Loucy (cell line): Measurements from ENCODE around the gene CALML3.
"Not testable (repeated sequence)": the region's sequence is repeated elsewhere in the genome, so short reads cannot be mapped to it uniquely, and the experiment has no call there.

ENCODE experiments used
- H2AFZ ChIP-seq: fragments of 200-600 bp; sonication (generic); 2 replicates; pipeline ENCODE4 v1.6.0; 2016; ENCODE audit warnings: antibody characterized with exemption, mild to moderate bottlenecking, low read length, moderate library complexity
- H3F3A ChIP-seq: fragments of 200-600 bp; 2 replicates; pipeline ENCODE4 v1.6.0; 2016; ENCODE audit warnings: antibody characterized with exemption, low read depth, mild to moderate bottlenecking
- H3K27me3 ChIP-seq: fragments of 200-600 bp; sonication (generic); 2 replicates; pipeline ENCODE4 v1.6.1; 2014; ENCODE audit warnings: low read length, mild to moderate bottlenecking; ENCODE audit not compliant: insufficient read depth, poor library complexity, severe bottlenecking
- H3K36me3 ChIP-seq: fragments of 200-600 bp; sonication (generic); 2 replicates; pipeline ENCODE4 v1.6.1; 2016; ENCODE audit warnings: low read length; ENCODE audit not compliant: insufficient read depth
- H3K4me1 ChIP-seq: fragments of 200-600 bp; sonication (generic); 2 replicates; pipeline ENCODE4 v1.5.1; 2014; ENCODE audit warnings: low read length, mild to moderate bottlenecking; ENCODE audit not compliant: insufficient read depth, poor library complexity, severe bottlenecking
- H3K4me2 ChIP-seq: fragments of 200-600 bp; sonication (generic); 2 replicates; pipeline ENCODE4 v1.6.0; 2014; ENCODE audit warnings: antibody characterized with exemption, low read length, low read depth, mild to moderate bottlenecking; ENCODE audit not compliant: poor library complexity, severe bottlenecking
- H3K4me3 ChIP-seq: fragments of 200-600 bp; sonication (generic); 2 replicates; pipeline ENCODE4 v1.5.1; 2014; ENCODE audit warnings: low read length, mild to moderate bottlenecking, mixed read lengths; ENCODE audit not compliant: poor library complexity, severe bottlenecking
- H3K79me2 ChIP-seq: fragments of 200-600 bp; sonication (generic); 2 replicates; pipeline ENCODE4 v1.6.1; 2014; ENCODE audit warnings: low read length; ENCODE audit not compliant: insufficient read depth
- H3K9ac ChIP-seq: fragments of 200-600 bp; sonication (generic); 2 replicates; pipeline ENCODE4 v1.6.0; 2014; ENCODE audit warnings: mild to moderate bottlenecking, low read depth, low read length, moderate library complexity; ENCODE audit not compliant: poor library complexity, severe bottlenecking
- H3K9me2 ChIP-seq: fragments of 200-600 bp; sonication (generic); replicated peaks from 2 replicates; pipeline ENCODE4 v1.6.1; 2016; ENCODE audit warnings: low read depth, low read length, mixed read lengths
- H3K9me3 ChIP-seq: fragments of 200-600 bp; sonication (generic); 2 replicates; pipeline ENCODE4 v1.6.1; 2014; ENCODE audit warnings: mild to moderate bottlenecking, antibody characterized with exemption, low read length, low read depth; ENCODE audit not compliant: insufficient read depth
- H4K20me1 ChIP-seq: fragments of 200-600 bp; sonication (generic); 2 replicates; pipeline ENCODE4 v1.6.0; 2014; ENCODE audit warnings: antibody characterized with exemption, low read length, mild to moderate bottlenecking; ENCODE audit not compliant: insufficient read depth, poor library complexity, severe bottlenecking
- EZH2phosphoT487 ChIP-seq: fragments of 200-600 bp; IDR thresholded peaks from 2 replicates; pipeline ENCODE4 v1.6.1; 2018; ENCODE audit warnings: antibody characterized with exemption, mild to moderate bottlenecking, moderate library complexity, borderline replicate concordance
- TF ChIP-seq, protein P1 (sequence below): fragments of 200-600 bp; sonication (generic); conservative IDR thresholded peaks from 2 replicates; pipeline ENCODE4 v1.5.1; 2014; ENCODE audit warnings: mild to moderate bottlenecking, antibody characterized with exemption, low read length

The CALML3 gene

DNA sequence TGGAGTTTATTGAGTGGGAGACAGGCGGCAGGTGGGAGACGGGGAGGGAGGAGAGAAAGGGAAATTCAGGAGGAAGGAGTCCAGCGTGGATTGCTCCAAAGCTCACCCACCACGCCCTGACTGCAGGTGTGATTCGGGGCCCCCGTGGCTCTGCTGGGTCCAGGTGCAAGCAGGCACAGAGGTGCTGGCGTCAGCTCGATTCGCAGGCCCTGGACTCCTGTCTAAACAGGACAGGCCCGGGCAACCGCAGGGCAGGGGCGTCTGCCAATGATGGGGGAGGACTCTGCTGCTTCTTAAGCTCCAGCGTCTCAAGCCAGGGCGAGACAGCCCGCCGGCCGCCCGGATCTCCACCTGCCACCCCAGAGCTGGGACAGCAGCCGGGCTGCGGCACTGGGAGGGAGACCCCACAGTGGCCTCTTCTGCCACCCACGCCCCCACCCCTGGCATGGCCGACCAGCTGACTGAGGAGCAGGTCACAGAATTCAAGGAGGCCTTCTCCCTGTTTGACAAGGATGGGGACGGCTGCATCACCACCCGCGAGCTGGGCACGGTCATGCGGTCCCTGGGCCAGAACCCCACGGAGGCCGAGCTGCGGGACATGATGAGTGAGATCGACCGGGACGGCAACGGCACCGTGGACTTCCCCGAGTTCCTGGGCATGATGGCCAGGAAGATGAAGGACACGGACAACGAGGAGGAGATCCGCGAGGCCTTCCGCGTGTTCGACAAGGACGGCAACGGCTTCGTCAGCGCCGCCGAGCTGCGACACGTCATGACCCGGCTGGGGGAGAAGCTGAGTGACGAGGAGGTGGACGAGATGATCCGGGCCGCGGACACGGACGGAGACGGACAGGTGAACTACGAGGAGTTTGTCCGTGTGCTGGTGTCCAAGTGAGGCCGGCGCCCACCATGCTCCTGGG is at the start of gene CALML3:
TSS of gene CALML3 (plus strand) at position 321 of the 920 bp plus-strand sequence. CDS start at position 446, 125 bp downstream.
- Histone ChIP-seq H3K4me2 (no peak within 1 kb of the TSS), H2AFZ (no peak within 1 kb of the TSS)
- no peak for TF ChIP-seq EZH2phosphoT487
- TF ChIP-seq, protein P1, sequence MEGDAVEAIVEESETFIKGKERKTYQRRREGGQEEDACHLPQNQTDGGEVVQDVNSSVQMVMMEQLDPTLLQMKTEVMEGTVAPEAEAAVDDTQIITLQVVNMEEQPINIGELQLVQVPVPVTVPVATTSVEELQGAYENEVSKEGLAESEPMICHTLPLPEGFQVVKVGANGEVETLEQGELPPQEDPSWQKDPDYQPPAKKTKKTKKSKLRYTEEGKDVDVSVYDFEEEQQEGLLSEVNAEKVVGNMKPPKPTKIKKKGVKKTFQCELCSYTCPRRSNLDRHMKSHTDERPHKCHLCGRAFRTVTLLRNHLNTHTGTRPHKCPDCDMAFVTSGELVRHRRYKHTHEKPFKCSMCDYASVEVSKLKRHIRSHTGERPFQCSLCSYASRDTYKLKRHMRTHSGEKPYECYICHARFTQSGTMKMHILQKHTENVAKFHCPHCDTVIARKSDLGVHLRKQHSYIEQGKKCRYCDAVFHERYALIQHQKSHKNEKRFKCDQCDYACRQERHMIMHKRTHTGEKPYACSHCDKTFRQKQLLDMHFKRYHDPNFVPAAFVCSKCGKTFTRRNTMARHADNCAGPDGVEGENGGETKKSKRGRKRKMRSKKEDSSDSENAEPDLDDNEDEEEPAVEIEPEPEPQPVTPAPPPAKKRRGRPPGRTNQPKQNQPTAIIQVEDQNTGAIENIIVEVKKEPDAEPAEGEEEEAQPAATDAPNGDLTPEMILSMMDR, result no peak

DNA sequence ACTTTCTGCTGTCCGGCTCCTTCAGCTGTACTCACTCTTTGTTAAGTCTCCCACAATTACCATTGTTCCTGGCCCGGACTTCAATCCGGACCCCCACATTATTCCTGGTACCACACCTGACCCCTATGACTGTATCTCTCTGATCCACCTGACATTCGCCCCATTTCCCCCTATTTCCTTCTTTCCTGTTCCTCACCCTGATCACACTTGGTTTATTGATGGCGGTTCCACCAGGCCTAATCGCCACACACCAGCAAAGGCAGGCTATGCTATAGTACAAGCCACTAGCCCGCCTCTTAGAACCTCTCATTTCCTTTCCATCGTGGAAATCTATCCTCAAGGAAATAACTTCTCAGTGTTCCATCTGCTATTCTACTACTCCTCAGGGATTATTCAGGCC is 49.7 kb upstream of the CALML3 start:
- not testable (repeated sequence) for H3K9me2 ChIP-seq, H4K20me1 ChIP-seq, H3K4me2 ChIP-seq, H3K36me3 ChIP-seq, H3K79me2 ChIP-seq, H3K9me3 ChIP-seq, H3K4me3 ChIP-seq, H3K4me1 ChIP-seq, H2AFZ ChIP-seq, H3F3A ChIP-seq, H3K9ac ChIP-seq, H3K27me3 ChIP-seq

More for the DNA sequence above, at the start of gene CALML3:
- H3F3A ChIP-seq, result no peaks in the 10 kb centered on the region
- H4K20me1 ChIP-seq, result no peaks in the 10 kb centered on the region
- no peaks in the 10 kb centered on the region for H3K9me3 ChIP-seq
- H3K27me3 ChIP-seq, result no peaks in the 10 kb centered on the region
- no peak within 1 kb of the TSS for H3K9ac ChIP-seq
- no peaks in the 10 kb centered on the region for H3K4me1 ChIP-seq
- H3K36me3 ChIP-seq, result no peaks in the 10 kb centered on the region
- no peak within 1 kb of the TSS for H3K4me3 ChIP-seq
- H3K9me2 ChIP-seq, result no peaks in the 10 kb centered on the region
- H3K79me2 ChIP-seq, result no peaks in the 10 kb centered on the region

DNA sequence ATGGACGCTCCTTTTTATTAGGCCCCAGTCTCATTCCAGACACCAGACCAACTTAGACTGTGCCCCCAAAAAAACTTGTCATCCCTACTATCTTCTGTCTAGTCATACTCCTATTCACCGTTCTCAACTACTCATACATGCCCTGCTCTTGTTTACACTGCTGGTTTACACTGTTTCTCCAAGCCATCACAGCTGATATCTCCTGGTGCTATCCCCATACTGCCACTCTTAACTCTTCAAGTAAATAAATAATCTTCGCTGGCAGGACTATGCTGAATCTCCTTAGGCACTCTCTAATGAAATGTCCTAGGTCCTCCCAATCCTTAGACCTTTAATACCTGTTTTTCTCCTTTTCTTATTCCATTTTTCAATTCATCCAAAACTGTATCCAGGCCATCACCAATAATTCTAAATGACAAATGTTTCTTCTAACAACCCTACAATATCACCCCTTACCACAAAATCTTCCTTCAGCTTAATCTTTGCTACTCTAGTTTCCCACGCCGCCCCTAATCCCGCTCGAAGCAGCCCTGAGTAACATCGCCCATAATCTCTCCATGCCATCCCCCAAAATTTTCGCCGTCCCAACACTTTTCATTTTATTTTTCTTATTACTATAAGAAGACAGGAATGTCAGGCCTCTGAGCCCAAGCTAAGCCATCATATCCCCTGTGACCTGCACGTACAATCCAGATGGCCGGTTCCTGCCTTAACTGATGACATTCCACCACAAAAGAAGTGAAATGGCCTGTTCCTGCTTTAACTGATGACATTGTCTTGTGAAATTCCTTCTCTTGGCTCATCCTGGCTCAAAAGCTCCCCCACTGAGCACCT is 48.6 kb upstream of the CALML3 start:
- H3K9ac ChIP-seq, H3K4me1 ChIP-seq, H3K4me3 ChIP-seq, H2AFZ ChIP-seq, H3K4me2 ChIP-seq, H3K27me3 ChIP-seq, H3K36me3 ChIP-seq, H3F3A ChIP-seq, H3K9me2 ChIP-seq, H3K9me3 ChIP-seq, H4K20me1 ChIP-seq, H3K79me2 ChIP-seq: not testable (repeated sequence)

DNA sequence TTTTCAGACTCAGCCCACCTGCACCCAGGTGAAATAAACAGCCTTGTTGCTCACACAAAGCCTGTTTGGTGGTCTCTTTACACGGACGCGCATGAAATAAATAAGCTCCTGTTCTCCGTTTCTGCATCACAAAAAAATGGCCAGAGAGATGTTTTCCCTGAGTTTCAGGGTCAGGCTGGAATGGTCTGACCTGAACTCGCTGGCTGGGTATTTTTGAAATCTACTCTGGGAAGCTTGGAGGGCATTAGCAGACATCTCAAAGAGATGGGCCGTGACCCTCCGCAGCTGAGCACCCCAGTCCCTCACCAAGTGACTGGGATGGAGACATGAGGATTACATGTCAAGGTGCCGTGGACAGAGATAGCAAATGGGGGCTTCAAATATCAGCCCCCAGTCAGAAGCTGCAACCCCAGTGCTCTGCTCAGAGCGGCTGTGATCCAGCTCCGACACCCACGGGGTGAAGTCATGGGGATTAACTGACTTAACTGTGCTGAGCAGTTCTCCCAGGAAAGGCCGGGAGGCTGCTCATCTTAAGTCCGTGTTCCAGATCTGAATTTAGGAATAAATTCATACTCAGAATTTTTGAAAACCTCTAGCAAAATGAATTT is 47.7 kb upstream of the CALML3 start:
- H4K20me1 ChIP-seq, result no peaks in the 10 kb centered on the region
- H3K27me3 ChIP-seq, result no peaks in the 10 kb centered on the region
- H3K4me3 ChIP-seq, result no peak overlapping the region
- no peaks in the 10 kb centered on the region for H3K79me2 ChIP-seq
- TF ChIP-seq, protein P1, result no peak
- TF ChIP-seq EZH2phosphoT487, result no peak
- peaks cover 5% of the 10 kb centered on the region for H3K4me1 ChIP-seq
- no peaks in the 10 kb centered on the region for H3K36me3 ChIP-seq
- H3F3A ChIP-seq, result no peaks in the 10 kb centered on the region
- H3K9me3 ChIP-seq, result no peaks in the 10 kb centered on the region
- no peak overlapping the region for H2AFZ ChIP-seq
- no peak overlapping the region for H3K4me2 ChIP-seq
- no peak overlapping the region for H3K9ac ChIP-seq
- no peaks in the 10 kb centered on the region for H3K9me2 ChIP-seq
